NCI-H1417 (cell line): ENCODE measurements around the gene C4orf50.

ENCODE experiments used
- DNase-seq, 3 experiments: peaks; one replicate each; lab custom pipeline; 2025; lab: John Stamatoyannopoulos, UW

The C4orf50 gene

GRCh38 chr4:5992828-5993321 lies 25.4 kb downstream of the C4orf50 start:
- DNase-seq = no peak

- DNase-seq = peak in 1 of 3 experiments; percentile 75
These were observed 25.9 kb downstream of the C4orf50 start for GRCh38 chr4:5992171-5992827.

GRCh38 chr4:5991405-5991804 lies 26.8 kb downstream of the C4orf50 start:
- no peak for DNase-seq

- no peak for DNase-seq
These were observed 27.6 kb downstream of the C4orf50 start for GRCh38 chr4:5990446-5991160.

- DNase-seq = no peak
These were observed 28.7 kb downstream of the C4orf50 start for GRCh38 chr4:5989236-5990225.

GRCh38 chr4:5988086-5988845 lies 30.0 kb downstream of the C4orf50 start:
- no peak for DNase-seq

GRCh38 chr4:5984843-5985242 lies 33.4 kb downstream of the C4orf50 start:
- DNase-seq = no peak

- DNase-seq = no peak
These were observed 35.9 kb downstream of the C4orf50 start for GRCh38 chr4:5982156-5982973.

- peak in 2 of 3 experiments; percentile 10 to 49 for DNase-seq
These were observed 37.6 kb downstream of the C4orf50 start for GRCh38 chr4:5980436-5981155.

- peak; percentile 70 to 81 (median 81) for DNase-seq
These were observed 38.2 kb downstream of the C4orf50 start for GRCh38 chr4:5979981-5980380.

GRCh38 chr4:5976921-5977320 lies 41.3 kb downstream of the C4orf50 start:
- DNase-seq = no peak

GRCh38 chr4:5976431-5976830 lies 41.8 kb downstream of the C4orf50 start:
- no peak for DNase-seq

- DNase-seq = no peak
These were observed 43.9 kb downstream of the C4orf50 start for GRCh38 chr4:5974321-5974720.

GRCh38 chr4:5973486-5974220 lies 44.6 kb downstream of the C4orf50 start:
- DNase-seq = no peak

GRCh38 chr4:5973033-5973432 lies 45.2 kb downstream of the C4orf50 start:
- DNase-seq = no peak

- no peak for DNase-seq
These were observed 45.7 kb downstream of the C4orf50 start for GRCh38 chr4:5972571-5972970.

- peak in 2 of 3 experiments; percentile 24 to 61 for DNase-seq
These were observed 47.2 kb downstream of the C4orf50 start for GRCh38 chr4:5971078-5971450.

- DNase-seq = no peak
These were observed 47.7 kb downstream of the C4orf50 start for GRCh38 chr4:5970381-5971077.

- no peak for DNase-seq
These were observed 48.5 kb downstream of the C4orf50 start for GRCh38 chr4:5969777-5970176.
